Naive thymus-derived CD8-positive, alpha-beta T cell (primary cell): ENCODE measurements around the gene DYNLT2. TPM values are rescaled to one million over a fixed set of nuclear protein-coding genes. Genes with fewer than 3 reads are reported as not detected.
"Not testable (repeated sequence)": the region's sequence is repeated elsewhere in the genome, so short reads cannot be mapped to it uniquely, and the experiment has no call there.

Source experiments
- ATAC-seq, 2 donors: fragments of 150-1000 bp; cut with Tn5 transposase in 1 of 2; sonication (Bioruptor Pico), chemical (Tn5 transposase) in 1 of 2; 1 replicate in 1 of 2; 2 replicates in 1 of 2; pipeline ENCODE4 v1.10.0; 2021; ENCODE audit warnings: mild to moderate bottlenecking in 2 of 2, moderate library complexity in 2 of 2
- POLR2A ChIA-PET: fragments of 350-600 bp; sonication (Branson Sonifier 250); formaldehyde crosslinking; loops from one replicate; lab custom pipeline; 2021; ENCODE audit warnings: antibody characterized with exemption; lab: Charles Lee
- DNase-seq, 10 donors: peaks; one replicate each; pipeline versions ENCODE4 v3.0.0 to v3.0.0-alpha.2; 2020 to 2022
- H3K27ac Mint-ChIP-seq, 10 donors: one replicate each; pipeline ENCODE4 v1.8.0; 2020 to 2022; ENCODE audit warnings: mild to moderate bottlenecking in 10 of 10, mixed read lengths in 10 of 10, moderate library complexity in 4 of 10, inconsistent platforms in 1 of 10
- H3K27me3 Mint-ChIP-seq, 5 donors: one replicate each; pipeline ENCODE4 v1.8.0; 2021 to 2022; ENCODE audit warnings: mixed read lengths in 5 of 5
- H3K36me3 Mint-ChIP-seq, 3 donors: one replicate each; pipeline ENCODE4 v1.8.0; 2020 to 2022; ENCODE audit warnings: mixed read lengths in 3 of 3, mild to moderate bottlenecking in 2 of 3, inconsistent platforms in 1 of 3
- H3K4me1 Mint-ChIP-seq, 4 donors: one replicate each; pipeline ENCODE4 v1.8.0; 2021 to 2022; ENCODE audit warnings: mixed read lengths in 4 of 4
- H3K4me3 Mint-ChIP-seq, 10 donors: one replicate each; pipeline ENCODE4 v1.8.0; 2020 to 2022; ENCODE audit warnings: mild to moderate bottlenecking in 10 of 10, mixed read lengths in 10 of 10, moderate library complexity in 6 of 10, inconsistent platforms in 1 of 10
- H3K9me3 Mint-ChIP-seq, 9 donors: one replicate each; pipeline ENCODE4 v1.8.0; 2020 to 2022; ENCODE audit warnings: mixed read lengths in 9 of 9, mild to moderate bottlenecking in 3 of 9, inconsistent platforms in 1 of 9, moderate library complexity in 1 of 9
- polyA plus RNA-seq, 3 donors: library from polyadenylated mRNA; unstranded; fragments of 300-500 nt; fragmentation: Illumina TruSeq; gene quantifications; one replicate each; pipeline ENCODE4 v1.2.3, GENCODE V29; 2021
- total RNA-seq, 8 experiments: library from RNA in 2 of 8; stranded (reverse) in 2 of 8; gene quantifications; one replicate each; pipeline ENCODE4 v1.2.3 and lab custom pipeline; 2021 to 2026

The DYNLT2 gene
- total and polyA plus RNA-seq, 5 experiments from 2014 or later = 0.35 to 7.4 (median 0.67) TPM

GRCh38 chr6:169779896-169780295 lies 28.5 kb upstream of the DYNLT2 start:
- ATAC-seq (no peak), DNase-seq (no peak)
- no peaks in the 10 kb centered on the region for H3K27me3 Mint-ChIP-seq
- H3K9me3 Mint-ChIP-seq = peaks cover 0 to 21% (median 3%) of the 10 kb centered on the region in 9 donors
- no peaks in the 10 kb centered on the region for H3K4me1 Mint-ChIP-seq
- H3K27ac Mint-ChIP-seq = no peak overlapping the region
- no peak overlapping the region for H3K4me3 Mint-ChIP-seq
- POLR2A ChIA-PET = no interaction called here
- H3K36me3 Mint-ChIP-seq = peaks cover 21 to 71% (median 45%) of the 10 kb centered on the region in 3 donors

GRCh38 chr6:169779092-169779815 lies 27.9 kb upstream of the DYNLT2 start:
- H3K4me3 Mint-ChIP-seq = no peak overlapping the region
- H3K36me3 Mint-ChIP-seq = peaks cover 21 to 70% (median 44%) of the 10 kb centered on the region in 3 donors
- POLR2A ChIA-PET = no interaction called here
- no peaks in the 10 kb centered on the region for H3K4me1 Mint-ChIP-seq
- peaks cover 0 to 21% (median 3%) of the 10 kb centered on the region in 9 donors for H3K9me3 Mint-ChIP-seq
- no peaks in the 10 kb centered on the region for H3K27me3 Mint-ChIP-seq
- ATAC-seq = no peak
- H3K27ac Mint-ChIP-seq = no peak overlapping the region
- no peak for DNase-seq

DNA sequence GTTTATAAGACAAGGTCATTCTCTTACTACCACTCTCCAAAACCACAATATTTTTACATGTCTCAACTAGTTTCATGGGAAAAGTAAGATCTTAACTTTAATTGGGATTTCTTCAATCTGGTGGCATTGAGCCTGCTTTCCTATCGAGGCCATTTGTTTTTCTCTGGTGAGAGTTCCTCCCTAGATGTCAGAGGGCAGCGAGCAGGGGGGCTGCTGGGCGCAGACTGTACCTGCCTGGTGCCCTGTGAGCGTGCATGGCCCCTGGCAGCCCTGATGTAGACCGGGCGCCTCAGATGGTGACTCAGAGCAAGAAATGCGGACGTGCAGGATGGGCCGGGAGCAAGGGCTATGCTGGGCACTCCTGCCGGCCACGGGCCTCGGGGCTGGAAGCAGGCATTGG lies 27.3 kb upstream of the DYNLT2 start:
- H3K27ac Mint-ChIP-seq = no peak overlapping the region
- no peaks in the 10 kb centered on the region for H3K27me3 Mint-ChIP-seq
- DNase-seq = no peak
- H3K36me3 Mint-ChIP-seq = peaks cover 17 to 69% (median 38%) of the 10 kb centered on the region in 3 donors
- no peak overlapping the region for H3K4me3 Mint-ChIP-seq
- POLR2A ChIA-PET = no interaction called here
- ATAC-seq = no peak
- peaks cover 0 to 16% (median 3%) of the 10 kb centered on the region in 9 donors for H3K9me3 Mint-ChIP-seq
- no peaks in the 10 kb centered on the region for H3K4me1 Mint-ChIP-seq

GRCh38 chr6:169777896-169778295 lies 26.5 kb upstream of the DYNLT2 start:
- Mint-ChIP-seq H3K4me1 (no peaks in the 10 kb centered on the region), H3K27ac (no peak overlapping the region), H3K4me3 (no peak overlapping the region), H3K27me3 (no peaks in the 10 kb centered on the region), H3K36me3 (peaks cover 12 to 69% (median 34%) of the 10 kb centered on the region in 3 donors), H3K9me3 (peaks cover 0 to 11% (median 2%) of the 10 kb centered on the region in 9 donors)
- no peak for DNase-seq
- POLR2A ChIA-PET = no interaction called here
- ATAC-seq = no peak

DNA sequence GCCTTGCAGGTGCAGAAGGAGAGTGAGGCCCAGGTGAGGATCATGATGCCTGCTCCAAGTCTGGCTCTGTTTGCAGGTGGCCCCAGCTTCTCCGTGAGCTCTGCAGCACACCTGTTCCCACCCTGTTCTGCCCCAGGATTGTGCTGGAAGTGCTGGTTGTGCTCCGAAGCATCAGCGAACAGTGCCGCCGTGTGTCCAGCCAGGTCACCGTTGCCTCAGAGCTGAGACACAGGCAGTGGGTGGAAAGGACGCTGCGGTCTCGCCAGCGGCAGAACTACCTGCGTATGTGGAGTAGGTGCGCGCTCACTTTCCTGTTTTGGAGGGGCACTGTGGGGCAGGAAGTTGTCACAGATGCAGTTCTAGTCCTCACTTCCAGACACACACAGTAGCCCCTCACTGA lies 25.0 kb upstream of the DYNLT2 start:
- Mint-ChIP-seq H3K4me3 (no peak overlapping the region), H3K27me3 (no peaks in the 10 kb centered on the region), H3K27ac (no peak overlapping the region), H3K4me1 (no peaks in the 10 kb centered on the region), H3K36me3 (peaks cover 8 to 76% (median 37%) of the 10 kb centered on the region in 3 donors), H3K9me3 (peaks cover 0 to 6% (median 2%) of the 10 kb centered on the region in 9 donors)
- ATAC-seq (no peak), DNase-seq (no peak)
- POLR2A ChIA-PET = no interaction called here

- H3K4me1 Mint-ChIP-seq = no peaks in the 10 kb centered on the region
- H3K27me3 Mint-ChIP-seq = no peaks in the 10 kb centered on the region
- peaks cover 0 to 74% (median 27%) of the 10 kb centered on the region in 3 donors for H3K36me3 Mint-ChIP-seq
- H3K27ac Mint-ChIP-seq = peak overlapping the region in 1 of 10 donors; percentile 38
- no peak overlapping the region for H3K4me3 Mint-ChIP-seq
- DNase-seq (no peak), ATAC-seq (no peak)
- peaks cover 0 to 1% (median 0%) of the 10 kb centered on the region in 9 donors for H3K9me3 Mint-ChIP-seq
- POLR2A ChIA-PET = interaction anchor here (0.6 kb wide), 1 partner anchor 562 kb away, joined by 3 read pairs; no protein-coding TSS in a partner anchor
Measured at GRCh38 chr6:169775321-169775720, 23.9 kb upstream of the DYNLT2 start.

- H3K36me3 Mint-ChIP-seq = peaks cover 0 to 74% (median 24%) of the 10 kb centered on the region in 3 donors
- DNase-seq = no peak
- ATAC-seq = peak in 1 of 2 donors; percentile 44
Measured at GRCh38 chr6:169774347-169774746, 23.0 kb upstream of the DYNLT2 start.

GRCh38 chr6:169766921-169767736 lies 15.8 kb upstream of the DYNLT2 start:
- Mint-ChIP-seq H3K36me3 (peaks cover 0 to 87% (median 28%) of the 10 kb centered on the region in 3 donors), H3K4me1 (peaks cover 0 to 2% (median under 1%) of the 10 kb centered on the region in 4 donors), H3K9me3 (no peaks in the 10 kb centered on the region), H3K27me3 (no peaks in the 10 kb centered on the region), H3K27ac (peak overlapping the region in 1 of 10 donors; percentile 35), H3K4me3 (no peak overlapping the region)
- POLR2A ChIA-PET = interaction anchor here (1.0 kb wide), 1 partner anchor 16 kb away, joined by 3 read pairs; the partner anchor contains the start of genes DYNLT2 and ERMARD
- ATAC-seq (no peak), DNase-seq (no peak)

More at GRCh38 chr6:169774347-169774746, 23.0 kb upstream of the DYNLT2 start:
- H3K9me3 Mint-ChIP-seq = no peaks in the 10 kb centered on the region
- H3K27me3 Mint-ChIP-seq = no peaks in the 10 kb centered on the region
- H3K4me3 Mint-ChIP-seq = no peak overlapping the region
- H3K27ac Mint-ChIP-seq = peak overlapping the region in 1 of 10 donors; percentile 17
- POLR2A ChIA-PET = no interaction called here
- H3K4me1 Mint-ChIP-seq = no peaks in the 10 kb centered on the region

DNA sequence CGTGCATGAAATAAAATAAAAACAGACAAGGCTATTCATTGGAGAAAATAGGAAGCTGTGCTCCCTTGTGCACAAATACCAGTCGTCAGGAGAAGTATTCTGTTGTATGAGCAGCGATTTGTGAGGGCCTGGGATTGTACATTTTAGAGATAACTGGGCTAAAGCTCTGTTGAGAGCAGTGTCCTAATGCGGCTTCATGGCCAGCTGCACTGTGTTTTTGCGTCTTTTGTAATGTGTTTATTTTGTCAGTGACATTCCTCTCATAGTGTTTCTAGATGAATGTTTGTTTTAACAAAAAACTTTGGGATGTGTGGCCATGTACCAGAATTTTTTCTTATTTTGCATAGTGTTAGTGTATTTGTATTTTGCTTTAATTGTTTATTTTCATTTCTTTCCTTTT lies 14.9 kb upstream of the DYNLT2 start:
- peaks cover 0 to 2% (median under 1%) of the 10 kb centered on the region in 4 donors for H3K4me1 Mint-ChIP-seq
- POLR2A ChIA-PET = interaction anchor here (1.0 kb wide), 1 partner anchor 15 kb away, joined by 3 read pairs; the partner anchor contains the start of genes DYNLT2 and ERMARD

GRCh38 chr6:169765789-169766188 lies 14.4 kb upstream of the DYNLT2 start:
- H3K4me3 Mint-ChIP-seq, H3K4me1 Mint-ChIP-seq, H3K9me3 Mint-ChIP-seq, DNase-seq, H3K27me3 Mint-ChIP-seq, H3K27ac Mint-ChIP-seq, POLR2A ChIA-PET, ATAC-seq: not testable (repeated sequence)
- peaks cover 0 to 89% (median 22%) of the 10 kb centered on the region in 3 donors for H3K36me3 Mint-ChIP-seq

More for the DNA sequence above, 14.9 kb upstream of the DYNLT2 start:
- no peak for ATAC-seq
- peaks cover 0 to 87% (median 22%) of the 10 kb centered on the region in 3 donors for H3K36me3 Mint-ChIP-seq
- H3K4me3 Mint-ChIP-seq = no peak overlapping the region
- H3K27me3 Mint-ChIP-seq = no peaks in the 10 kb centered on the region
- no peak for DNase-seq
- H3K9me3 Mint-ChIP-seq = no peaks in the 10 kb centered on the region
- H3K27ac Mint-ChIP-seq = no peak overlapping the region

- ATAC-seq (no peak), DNase-seq (no peak)
- Mint-ChIP-seq H3K4me1 (peaks cover 0 to 5% (median 2%) of the 10 kb centered on the region in 4 donors), H3K36me3 (peaks cover 0 to 92% (median 31%) of the 10 kb centered on the region in 3 donors), H3K27ac (peak overlapping the region in 1 of 10 donors; percentile 70), H3K27me3 (no peaks in the 10 kb centered on the region), H3K4me3 (no peak overlapping the region), H3K9me3 (no peaks in the 10 kb centered on the region)
- POLR2A ChIA-PET = interaction anchor here (0.9 kb wide), 1 partner anchor 41 kb away, joined by 3 read pairs; no protein-coding TSS in a partner anchor
Measured at GRCh38 chr6:169763881-169764280, 12.5 kb upstream of the DYNLT2 start.

DNA sequence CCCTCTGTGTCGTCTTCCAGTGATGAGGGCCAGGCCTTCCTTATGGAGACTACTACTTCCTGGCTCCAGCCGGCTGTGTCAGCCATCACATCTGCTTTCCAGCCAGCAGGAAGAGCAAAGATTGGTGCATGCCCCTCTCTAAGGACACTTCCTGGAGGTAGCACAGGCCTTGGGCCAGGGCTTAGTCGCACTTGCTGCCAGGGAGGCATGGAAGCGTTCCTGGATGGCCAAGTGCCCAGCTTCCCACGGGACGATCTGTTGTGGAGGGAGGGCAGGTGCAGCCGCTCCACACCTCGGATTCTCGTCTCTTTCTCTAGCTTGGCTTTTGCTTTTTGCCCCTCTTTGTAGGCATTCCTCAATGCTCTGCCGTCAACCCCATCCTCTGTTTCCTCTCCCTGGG lies 11.9 kb upstream of the DYNLT2 start:
- ATAC-seq (no peak), DNase-seq (no peak)
- H3K36me3 Mint-ChIP-seq = peaks cover 0 to 94% (median 27%) of the 10 kb centered on the region in 3 donors
- POLR2A ChIA-PET = interaction anchor here (0.9 kb wide), 1 partner anchor 40 kb away, joined by 3 read pairs; no protein-coding TSS in a partner anchor
- H3K27ac Mint-ChIP-seq = peak overlapping the region in 4 of 10 donors; percentile 7 to 70 (median 42)
- H3K4me3 Mint-ChIP-seq = no peak overlapping the region
- no peaks in the 10 kb centered on the region for H3K9me3 Mint-ChIP-seq
- H3K27me3 Mint-ChIP-seq = no peaks in the 10 kb centered on the region
- H3K4me1 Mint-ChIP-seq = peaks cover 0 to 5% (median 2%) of the 10 kb centered on the region in 4 donors
